ENCODE results near the gene COL10A1.

Gene COL10A1

GRCh38 chr6:116136933-116137340, 11.0 kb upstream of the COL10A1 start:
- TF ChIP-seq SIN3A (IDR thresholded peaks at IDR 0.05; ENCODE audit: borderline replicate concordance, insufficient read depth, low read length): no peak
- TF ChIP-seq TAF1 (IDR thresholded peaks at IDR 0.05; ENCODE audit: borderline replicate concordance, insufficient read depth, low read length): no peak
- TF ChIP-seq REST (IDR thresholded peaks at IDR 0.05; ENCODE audit: insufficient read depth in 1 of 2, low read depth in 2 of 2, low read length in 2 of 2): no peak
- no peak for TF ChIP-seq POLR2AphosphoS5 (IDR thresholded peaks at IDR 0.05; ENCODE audit: low read depth, low read length)
- no peak for TF ChIP-seq FOXP2 (optimal IDR thresholded peaks at IDR 0.05; ENCODE audit: borderline replicate concordance, extremely low read depth, extremely low read length, insufficient read depth)

DNA sequence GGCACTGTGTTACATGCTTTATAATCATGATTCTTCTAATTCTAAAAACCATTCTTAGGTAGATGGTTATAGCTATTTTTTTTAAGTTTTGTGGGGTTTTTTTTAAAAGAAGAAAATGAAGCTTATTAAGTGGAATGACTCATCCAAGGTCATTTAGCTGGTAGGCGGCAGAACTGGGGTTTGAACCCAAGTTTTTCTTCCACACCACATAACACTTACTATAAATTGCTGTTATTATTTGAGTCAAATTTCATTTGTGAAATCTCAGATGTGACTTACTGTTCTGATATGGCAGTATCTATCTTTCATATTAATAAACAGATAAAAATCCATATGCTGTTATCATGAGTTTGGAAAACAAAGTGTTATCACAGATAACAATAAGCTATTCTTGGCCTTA, 10.4 kb upstream of the COL10A1 start:
- TF ChIP-seq SIN3A (IDR thresholded peaks at IDR 0.05; ENCODE audit: borderline replicate concordance, insufficient read depth, low read length) (no peak), FOXP2 (optimal IDR thresholded peaks at IDR 0.05; ENCODE audit: borderline replicate concordance, extremely low read depth, extremely low read length, insufficient read depth) (no peak), REST (IDR thresholded peaks at IDR 0.05; ENCODE audit: insufficient read depth in 1 of 2, low read depth in 2 of 2, low read length in 2 of 2) (no peak), POLR2AphosphoS5 (IDR thresholded peaks at IDR 0.05; ENCODE audit: low read depth, low read length) (no peak)

DNA sequence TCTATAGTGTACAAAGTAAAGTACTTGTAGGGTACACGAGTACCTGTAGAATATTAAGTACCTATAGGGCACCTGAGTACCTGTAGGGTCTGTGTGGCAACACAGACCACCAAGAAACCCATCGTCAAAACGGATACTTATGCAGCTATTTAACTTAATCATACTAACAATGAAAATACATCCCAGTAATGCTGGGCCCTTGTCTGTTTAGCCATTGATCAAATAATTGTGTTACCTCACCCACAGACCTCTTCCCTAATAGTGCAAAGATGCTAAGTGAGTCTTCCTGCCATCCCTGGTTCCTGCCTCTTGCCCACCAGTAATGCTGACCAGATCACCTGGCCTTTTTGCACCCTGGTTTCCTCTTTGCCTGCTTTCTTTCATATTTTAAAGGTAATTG, 7.5 kb upstream of the COL10A1 start:
- no peak for TF ChIP-seq SIN3A (IDR thresholded peaks at IDR 0.05; ENCODE audit: borderline replicate concordance, insufficient read depth, low read length)
- TF ChIP-seq TAF1 (IDR thresholded peaks at IDR 0.05; ENCODE audit: borderline replicate concordance, insufficient read depth, low read length): no peak
- no peak for TF ChIP-seq POLR2AphosphoS5 (IDR thresholded peaks at IDR 0.05; ENCODE audit: low read depth, low read length)
- no peak for TF ChIP-seq REST (IDR thresholded peaks at IDR 0.05; ENCODE audit: insufficient read depth in 1 of 2, low read depth in 2 of 2, low read length in 2 of 2)
- no peak for TF ChIP-seq FOXP2 (optimal IDR thresholded peaks at IDR 0.05; ENCODE audit: borderline replicate concordance, extremely low read depth, extremely low read length, insufficient read depth)

- no peak for TF ChIP-seq TAF1 (IDR thresholded peaks at IDR 0.05; ENCODE audit: borderline replicate concordance, insufficient read depth, low read length)
- TF ChIP-seq REST (IDR thresholded peaks at IDR 0.05; ENCODE audit: insufficient read depth in 1 of 2, low read depth in 2 of 2, low read length in 2 of 2): no peak
- no peak for TF ChIP-seq FOXP2 (optimal IDR thresholded peaks at IDR 0.05; ENCODE audit: borderline replicate concordance, extremely low read depth, extremely low read length, insufficient read depth)
- TF ChIP-seq SIN3A (IDR thresholded peaks at IDR 0.05; ENCODE audit: borderline replicate concordance, insufficient read depth, low read length): no peak
- TF ChIP-seq POLR2AphosphoS5 (IDR thresholded peaks at IDR 0.05; ENCODE audit: low read depth, low read length): no peak
These were observed 2.0 kb upstream of the COL10A1 start for GRCh38 chr6:116127771-116128493.

Data from PFSK-1 (cell line).